Vagina (tissue), 2 donors: Measurements from ENCODE around the gene PCBP3.

Experiments
- POLR2A ChIP-seq, 2 donors: fragments of 450-650 bp; IDR thresholded peaks; one replicate each; pipeline ENCODE4 v1.6.1; 2017; ENCODE audit warnings: antibody characterized with exemption in 2 of 2, mild to moderate bottlenecking in 2 of 2, moderate library complexity in 2 of 2
- POLR2AphosphoS5 ChIP-seq, 2 donors: sonication (generic); formaldehyde crosslinking; IDR thresholded peaks; one replicate each; pipeline ENCODE4 v1.9.0; 2017; ENCODE audit warnings: antibody characterized with exemption in 2 of 2, mild to moderate bottlenecking in 2 of 2, low read depth in 1 of 2; ENCODE audit not compliant: insufficient read depth in 1 of 2
- TF ChIP-seq, protein P1 (sequence below), 3 experiments: fragments of 450-650 bp in 2 of 3; fragments of 200-600 bp in 1 of 3; sonication (generic) in 1 of 3; IDR thresholded peaks; one replicate each; pipeline ENCODE4 v1.5.1; 2017 to 2019; ENCODE audit warnings: antibody characterized with exemption in 3 of 3, mild to moderate bottlenecking in 2 of 3, moderate library complexity in 2 of 3

DNA sequence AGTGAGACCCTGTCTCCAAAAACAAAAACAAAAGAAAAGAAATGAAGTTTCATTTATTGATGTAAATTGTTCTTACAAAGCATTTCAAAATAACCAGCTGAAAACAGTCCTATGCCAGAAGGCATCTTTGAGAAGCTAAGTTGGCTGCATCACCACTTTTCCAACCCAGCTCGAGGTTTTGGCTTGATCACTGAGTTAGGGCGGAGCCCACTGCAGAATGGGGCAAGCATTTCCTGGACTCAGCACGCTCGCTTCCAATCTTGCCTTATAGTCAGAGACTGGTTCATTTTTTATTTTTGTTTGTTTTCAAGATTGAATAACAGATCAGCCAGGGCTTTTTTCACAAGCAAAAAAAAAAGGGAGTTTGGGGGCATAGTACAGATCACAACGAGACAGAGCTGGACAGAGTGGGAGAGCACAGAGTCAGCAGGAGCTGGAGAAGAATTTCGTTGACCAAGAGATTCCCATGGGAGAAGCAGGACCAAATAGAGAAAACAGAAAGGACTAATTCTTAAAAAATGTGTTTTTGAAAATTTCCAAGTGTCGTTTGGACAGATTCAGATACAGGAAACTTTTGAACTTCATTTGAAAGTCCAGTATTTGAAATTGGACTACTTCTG is 314.6 kb downstream of the PCBP3 start:
- TF ChIP-seq, protein P1, sequence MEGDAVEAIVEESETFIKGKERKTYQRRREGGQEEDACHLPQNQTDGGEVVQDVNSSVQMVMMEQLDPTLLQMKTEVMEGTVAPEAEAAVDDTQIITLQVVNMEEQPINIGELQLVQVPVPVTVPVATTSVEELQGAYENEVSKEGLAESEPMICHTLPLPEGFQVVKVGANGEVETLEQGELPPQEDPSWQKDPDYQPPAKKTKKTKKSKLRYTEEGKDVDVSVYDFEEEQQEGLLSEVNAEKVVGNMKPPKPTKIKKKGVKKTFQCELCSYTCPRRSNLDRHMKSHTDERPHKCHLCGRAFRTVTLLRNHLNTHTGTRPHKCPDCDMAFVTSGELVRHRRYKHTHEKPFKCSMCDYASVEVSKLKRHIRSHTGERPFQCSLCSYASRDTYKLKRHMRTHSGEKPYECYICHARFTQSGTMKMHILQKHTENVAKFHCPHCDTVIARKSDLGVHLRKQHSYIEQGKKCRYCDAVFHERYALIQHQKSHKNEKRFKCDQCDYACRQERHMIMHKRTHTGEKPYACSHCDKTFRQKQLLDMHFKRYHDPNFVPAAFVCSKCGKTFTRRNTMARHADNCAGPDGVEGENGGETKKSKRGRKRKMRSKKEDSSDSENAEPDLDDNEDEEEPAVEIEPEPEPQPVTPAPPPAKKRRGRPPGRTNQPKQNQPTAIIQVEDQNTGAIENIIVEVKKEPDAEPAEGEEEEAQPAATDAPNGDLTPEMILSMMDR (IDR thresholded peaks at IDR 0.05) = no peak
- no peak for TF ChIP-seq POLR2A (IDR thresholded peaks at IDR 0.05)
- TF ChIP-seq POLR2AphosphoS5 (IDR thresholded peaks at IDR 0.05; ENCODE audit: insufficient read depth in 1 of 2, low read depth in 1 of 2) = peak in 1 of 2 donors; percentile 10
